H1 (cell line): Measurements from ENCODE around the gene RIBC2. TPM values are rescaled to one million over a fixed set of nuclear protein-coding genes. Genes with fewer than 3 reads are reported as not detected.

ENCODE experiments used
- CTCF ChIA-PET: fragments of 300-600 bp; sonication (Branson Sonifier 250); formaldehyde crosslinking; loops from one replicate; lab custom pipeline; 2021; ENCODE audit not compliant: partially characterized antibody; lab: Charles Lee
- POLR2A ChIA-PET: fragments of 300-600 bp; sonication (Branson Sonifier 250); formaldehyde crosslinking; loops from one replicate; lab custom pipeline; 2021; ENCODE audit warnings: inconsistent platforms; ENCODE audit not compliant: partially characterized antibody; lab: Charles Lee
- DNase-seq, 2 experiments: peaks; one replicate each; pipeline versions ENCODE4 v3.0.0 to v3.0.0-alpha.2; 2010 to 2022; ENCODE audit warnings: low spot score in 2 of 2, low read depth in 1 of 2, mixed read lengths in 1 of 2
- FAIRE-seq: peaks from 2 replicates; lab custom pipeline; 2011; peaks lifted over from hg19 to GRCh38; lab: Jason Lieb, UNC
- H2AFZ ChIP-seq: 2 replicates; pipeline ENCODE4 v1.8.1; 2012; ENCODE audit warnings: low read length, inconsistent platforms
- H2AK5ac ChIP-seq: 2 replicates; pipeline ENCODE4 v1.6.1; 2013; ENCODE audit warnings: low read depth, low read length
- H2BK120ac ChIP-seq: replicated peaks from 2 replicates; pipeline ENCODE3; 2013; ENCODE audit warnings: low read depth, low read length, inconsistent platforms
- H2BK12ac ChIP-seq: 2 replicates; pipeline ENCODE4 v1.6.1; 2013; ENCODE audit warnings: low read depth, low read length
- H2BK15ac ChIP-seq: 2 replicates; pipeline ENCODE4 v1.6.1; 2013; ENCODE audit warnings: low read length
- H2BK20ac ChIP-seq: 2 replicates; pipeline ENCODE4 v1.6.1; 2013; ENCODE audit warnings: low read length
- H2BK5ac ChIP-seq: 2 replicates; pipeline ENCODE4 v1.6.1; 2013; ENCODE audit warnings: low read depth, low read length
- H3K14ac ChIP-seq: 2 replicates; pipeline ENCODE4 v1.6.1; 2013; ENCODE audit warnings: inconsistent platforms; ENCODE audit not compliant: insufficient read length
- H3K18ac ChIP-seq: 2 replicates; pipeline ENCODE4 v1.6.1; 2013; ENCODE audit warnings: low read length; ENCODE audit errors: extremely low read depth
- H3K23ac ChIP-seq: 2 replicates; pipeline ENCODE4 v1.6.1; 2013; ENCODE audit warnings: inconsistent platforms; ENCODE audit not compliant: insufficient read length
- H3K23me2 ChIP-seq: 2 replicates; pipeline ENCODE4 v1.6.1; 2013; ENCODE audit warnings: low read depth, low read length
- H3K27ac ChIP-seq: 2 replicates; pipeline ENCODE4 v1.6.1; 2011; ENCODE audit warnings: low read depth, low read length, inconsistent platforms
- H3K27me3 ChIP-seq, 4 experiments: replicated peaks in 1 of 4; 1 replicate in 1 of 4; 2 replicates in 3 of 4; pipeline versions ENCODE4 v1.6.1 to v1.8.1; 2011 to 2013; ENCODE audit warnings: low read length in 3 of 4, mild to moderate bottlenecking in 3 of 4, inconsistent platforms in 2 of 4, mixed read lengths in 2 of 4, moderate library complexity in 1 of 4; ENCODE audit not compliant: control insufficient read depth in 3 of 4, insufficient read depth in 3 of 4; ENCODE audit errors: extremely low read depth in 1 of 4
- H3K36me3 ChIP-seq, 4 experiments: 2 replicates each; pipeline versions ENCODE4 v1.6.1 to v1.8.1; 2011 to 2013; ENCODE audit warnings: mild to moderate bottlenecking in 4 of 4, low read length in 3 of 4, moderate library complexity in 2 of 4, control low read depth in 1 of 4, inconsistent platforms in 1 of 4; ENCODE audit not compliant: insufficient read depth in 4 of 4, control insufficient read depth in 2 of 4
- H3K4ac ChIP-seq: replicated peaks from 2 replicates; pipeline ENCODE3; 2013; ENCODE audit warnings: low read length, low read depth, mixed read lengths, inconsistent platforms; ENCODE audit not compliant: insufficient read length
- H3K4me1 ChIP-seq, 4 experiments: replicated peaks in 1 of 4; 1 replicate in 1 of 4; 2 replicates in 3 of 4; pipeline versions ENCODE4 v1.6.1 to v1.8.1; 2011 to 2013; ENCODE audit warnings: low read length in 3 of 4, inconsistent platforms in 2 of 4, mixed read lengths in 1 of 4; ENCODE audit not compliant: insufficient read depth in 4 of 4, control insufficient read depth in 3 of 4
- H3K4me2 ChIP-seq, 2 experiments: 2 replicates each; pipeline versions ENCODE4 v1.6.1 to v1.8.1; 2011 to 2013; ENCODE audit warnings: low read depth in 2 of 2, low read length in 2 of 2, control low read depth in 1 of 2, inconsistent platforms in 1 of 2, mild to moderate bottlenecking in 1 of 2; ENCODE audit not compliant: insufficient read depth in 1 of 2
- H3K4me3 ChIP-seq, 4 experiments: fragments of 200-600, 300-600 bp in 1 of 4; sonication (generic), shearing (Covaris generic), sonication (Bioruptor Twin) in 1 of 4; 2 replicates each; pipeline versions ENCODE4 v1.5.1 to v1.8.1; 2011 to 2016; ENCODE audit warnings: low read length in 4 of 4, low read depth in 3 of 4, control low read depth in 2 of 4, inconsistent platforms in 2 of 4, mild to moderate bottlenecking in 2 of 4, mixed read lengths in 1 of 4, moderate library complexity in 1 of 4; ENCODE audit not compliant: insufficient read depth in 2 of 4; ENCODE audit errors: extremely low read depth in 1 of 4
- H3K56ac ChIP-seq: replicated peaks from 2 replicates; pipeline ENCODE3; 2013; ENCODE audit warnings: low read depth, mild to moderate bottlenecking, mixed read lengths, low read length, inconsistent platforms; ENCODE audit not compliant: insufficient read length
- H3K79me1 ChIP-seq: 2 replicates; pipeline ENCODE4 v1.6.1; 2013; ENCODE audit warnings: low read depth, low read length, control low read depth
- H3K79me2 ChIP-seq, 2 experiments: 2 replicates each; pipeline versions ENCODE4 v1.6.1 to v1.8.1; 2012 to 2013; ENCODE audit warnings: low read length in 2 of 2, mild to moderate bottlenecking in 2 of 2, inconsistent platforms in 1 of 2; ENCODE audit not compliant: insufficient read depth in 2 of 2, control insufficient read depth in 1 of 2
- H3K9ac ChIP-seq, 4 experiments: replicated peaks in 1 of 4; 1 replicate in 1 of 4; 2 replicates in 3 of 4; pipeline versions ENCODE4 v1.6.1 to v1.8.1; 2011 to 2013; ENCODE audit warnings: low read depth in 3 of 4, low read length in 3 of 4, control low read depth in 2 of 4, mild to moderate bottlenecking in 2 of 4, moderate library complexity in 2 of 4, inconsistent platforms in 1 of 4; ENCODE audit errors: extremely low read depth in 1 of 4
- H3K9me3 ChIP-seq, 2 experiments: 2 replicates each; pipeline versions ENCODE4 v1.6.1 to v1.8.1; 2012 to 2013; ENCODE audit warnings: mild to moderate bottlenecking in 2 of 2, moderate library complexity in 2 of 2, control low read depth in 1 of 2, inconsistent platforms in 1 of 2, low read depth in 1 of 2, low read length in 1 of 2, mixed read lengths in 1 of 2; ENCODE audit not compliant: insufficient read depth in 2 of 2
- H4K20me1 ChIP-seq, 2 experiments: replicated peaks in 1 of 2; 2 replicates each; pipeline versions ENCODE3 to v1.8.1; 2011 to 2013; ENCODE audit warnings: inconsistent platforms in 2 of 2, low read length in 2 of 2, mild to moderate bottlenecking in 1 of 2; ENCODE audit not compliant: insufficient read depth in 2 of 2, control insufficient read depth in 1 of 2
- H4K5ac ChIP-seq: 2 replicates; pipeline ENCODE4 v1.6.1; 2013; ENCODE audit warnings: low read length, low read depth, mixed read lengths, inconsistent platforms; ENCODE audit not compliant: insufficient read length
- H4K8ac ChIP-seq: 2 replicates; pipeline ENCODE4 v1.8.0; 2013; ENCODE audit warnings: mild to moderate bottlenecking, moderate library complexity, low read length, inconsistent platforms; ENCODE audit not compliant: insufficient read depth; ENCODE audit errors: extremely low read depth
- H4K91ac ChIP-seq: replicated peaks from 2 replicates; pipeline ENCODE3; 2013; ENCODE audit warnings: low read length, mixed read lengths, inconsistent platforms; ENCODE audit not compliant: insufficient read length
- EGR1 ChIP-seq: IDR thresholded peaks from 2 replicates; pipeline ENCODE4 v1.6.1; 2011; ENCODE audit warnings: low read depth, low read length, borderline replicate concordance
- EZH2 ChIP-seq: fragments of 200-600 bp; sonication (generic); IDR thresholded peaks from 2 replicates; pipeline ENCODE4 v1.7.1; 2012; ENCODE audit warnings: low read depth, mild to moderate bottlenecking, moderate library complexity, low read length, inconsistent platforms; ENCODE audit not compliant: severe bottlenecking
- GTF2F1 ChIP-seq: IDR thresholded peaks from 2 replicates; pipeline ENCODE4 v1.6.1; 2012; ENCODE audit warnings: low read depth, low read length, improper control_type of control experiment, borderline replicate concordance
- KDM1A ChIP-seq: fragments of 200-600, 300-600 bp; sonication (generic); IDR thresholded peaks from 2 replicates; pipeline ENCODE4 v1.7.1; 2016; ENCODE audit warnings: mild to moderate bottlenecking, low read length, borderline replicate concordance
- RFX5 ChIP-seq: IDR thresholded peaks from 2 replicates; pipeline ENCODE4 v1.6.1; 2011; ENCODE audit warnings: low read depth, low read length, improper control_type of control experiment, borderline replicate concordance
- RNF2 ChIP-seq: fragments of 200-900, 300-1000 bp; sonication (generic); IDR thresholded peaks from 2 replicates; pipeline ENCODE4 v1.7.1; 2016; ENCODE audit warnings: borderline replicate concordance, low read depth, mild to moderate bottlenecking, antibody characterized with exemption, low read length; ENCODE audit not compliant: poor library complexity, severe bottlenecking; ENCODE audit errors: missing control alignments
- SAP30 ChIP-seq: fragments of 300-600 bp; sonication (generic); IDR thresholded peaks from 2 replicates; pipeline ENCODE4 v1.7.1; 2012; ENCODE audit warnings: low read length, moderate library complexity, mild to moderate bottlenecking, inconsistent platforms; ENCODE audit not compliant: insufficient read depth, insufficient replicate concordance
- SIRT6 ChIP-seq: IDR thresholded peaks from one replicate; pipeline ENCODE4 v1.7.1; 2012; ENCODE audit warnings: low read length, inconsistent platforms
- ZNF274 ChIP-seq: IDR thresholded peaks from 2 replicates; pipeline ENCODE4 v1.7.0; 2012; ENCODE audit warnings: low read length, borderline replicate concordance; ENCODE audit errors: extremely low read depth
- WGBS, 2 experiments: shearing (Covaris generic) in 1 of 2; methylation state at CpG; one replicate each; pipeline versions ENCODE4 v1.1.6 to v1.1.7; 2013 to 2015; ENCODE audit warnings: low lambda C conversion rate in 2 of 2, mixed read lengths in 2 of 2, inconsistent platforms in 1 of 2, low coverage in 1 of 2, missing lambda C conversion rate in 1 of 2; ENCODE audit not compliant: insufficient replicate concordance in 2 of 2, insufficient coverage in 1 of 2, insufficient read length in 1 of 2; ENCODE audit errors: extremely low coverage in 1 of 2, missing lambda C conversion rate in 1 of 2; 5-methylcytosine and 5-hydroxymethylcytosine counted together
- polyA plus RNA-seq, 7 experiments: library from polyadenylated mRNA; depleted of rRNA in 3 of 7; stranded (reverse) in 5 of 7; unstranded in 2 of 7; fragments of >200 nt in 5 of 7; fragments of 200-250 nt in 2 of 7; gene quantifications; 1 replicate in 5 of 7; 2 replicates in 1 of 7; 4 replicates in 1 of 7; pipeline versions ENCODE4 v1.2.1 to v1.2.3, GENCODE V29; 2011 to 2013; ENCODE audit warnings: missing spikeins in 2 of 7, mixed read lengths in 2 of 7
- total RNA-seq: library from RNA; stranded (reverse); fragmentation: NEBNext Ultra II Directional; extraction: Animal tissue kit (Norgen Biotek cat#: 25700); gene quantifications from 2 replicates; pipeline ENCODE4 v1.2.1, GENCODE V29; 2021

The RIBC2 gene
- total and polyA plus RNA-seq, 2 of the 8 experiments (the other 6 are each of a cell fraction or from before 2014, with no cell fraction given) = 0.79 to 2.1 TPM

GRCh38 chr22:45477366-45478107 is 64.0 kb downstream of the RIBC2 start:
- H3K23ac ChIP-seq = no peak overlapping the region
- WGBS, 2 experiments = 87% methylated on average over 7 of the region's 7 CpGs; no CpG with 5 or more reads in 1 of the 2 experiments
- TF ChIP-seq SIRT6 (no peak), EZH2 (no peak), SAP30 (no peak), RFX5 (no peak), RNF2 (no peak), KDM1A (peak; percentile 35; the same call in 1 of the 2 replicates), GTF2F1 (no peak), ZNF274 (no peak), EGR1 (no peak)
- H4K91ac ChIP-seq = no peak overlapping the region
- POLR2A ChIA-PET = interaction anchor here (1.0 to 1.9 kb wide), 3 partner anchors 15 to 26 kb away, joined by 3 to 6 read pairs (median 4); partner anchors contain the start of gene FBLN1
- H4K5ac ChIP-seq = no peak overlapping the region
- no peak overlapping the region for H3K4me2 ChIP-seq
- H3K56ac ChIP-seq = no peak overlapping the region
- no peak overlapping the region for H3K14ac ChIP-seq
- no peak for DNase-seq
- no peak overlapping the region for H3K27ac ChIP-seq
- no peaks in the 10 kb centered on the region for H3K9me3 ChIP-seq
- H3K79me2 ChIP-seq = no peaks in the 10 kb centered on the region
- no peak overlapping the region for H2AFZ ChIP-seq
- no peak overlapping the region for H3K4ac ChIP-seq
- CTCF ChIA-PET = interaction anchor here (1.5 to 1.8 kb wide), 4 partner anchors 16 to 76 kb away, joined by 3 to 6 read pairs (median 5); no protein-coding TSS in a partner anchor
- no peak overlapping the region for H2BK120ac ChIP-seq
- no peak overlapping the region for H2BK12ac ChIP-seq
- no peaks in the 10 kb centered on the region for H3K36me3 ChIP-seq
- H3K4me1 ChIP-seq = peaks cover 0 to 2% (median 0%) of the 10 kb centered on the region in 4 experiments; a peak in 1 of 7 replicates
- no peaks in the 10 kb centered on the region for H3K23me2 ChIP-seq
- no peak overlapping the region for H3K9ac ChIP-seq
- no peak overlapping the region for H2BK20ac ChIP-seq
- no peaks in the 10 kb centered on the region for H4K20me1 ChIP-seq
- no peaks in the 10 kb centered on the region for H3K27me3 ChIP-seq
- no peak overlapping the region for H2BK15ac ChIP-seq
- H2AK5ac ChIP-seq = no peak overlapping the region
- no peak for FAIRE-seq
- peaks cover 3% of the 10 kb centered on the region; the same call in 1 of the 2 replicates for H3K79me1 ChIP-seq
- no peak overlapping the region for H3K18ac ChIP-seq
- H3K4me3 ChIP-seq = no peak overlapping the region
- H4K8ac ChIP-seq = no peak overlapping the region
- H2BK5ac ChIP-seq = no peak overlapping the region
